ENCODE measurements around the gene CERK.

Gene CERK

DNA sequence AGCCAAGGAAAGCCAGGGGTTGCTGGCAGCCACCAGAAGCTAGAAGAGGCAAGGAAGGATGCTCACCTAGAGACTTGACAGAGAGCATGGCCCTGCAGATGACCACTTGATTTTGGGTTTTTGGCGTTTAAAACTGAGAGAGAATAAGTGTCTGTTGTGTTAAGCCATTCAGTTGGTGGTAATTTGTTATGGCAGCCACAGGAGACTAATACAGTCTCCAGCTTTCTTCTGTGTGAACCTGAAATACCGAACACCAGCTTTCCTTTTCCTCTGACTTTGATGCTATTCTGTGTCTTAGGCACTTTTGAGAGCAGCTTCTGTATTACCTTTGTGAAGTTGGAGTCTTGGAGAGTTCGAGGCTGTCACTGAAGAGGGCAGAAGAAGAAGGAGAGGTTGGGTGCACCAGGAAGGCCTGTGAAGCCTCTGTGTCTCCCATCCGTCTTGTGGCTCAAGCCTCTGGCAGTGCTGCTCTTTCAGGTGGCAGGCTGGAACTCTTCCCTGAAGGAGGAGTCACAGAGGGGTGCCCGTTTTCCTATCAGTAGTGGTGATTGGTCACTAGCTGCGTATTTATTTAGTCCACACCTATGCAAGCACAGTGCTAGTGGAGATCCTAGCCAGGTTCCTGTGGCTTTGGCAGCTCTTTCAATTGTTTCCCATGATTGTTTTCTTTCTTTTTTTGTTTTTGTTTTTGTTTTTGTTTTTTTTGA, 26.9 kb upstream of the CERK start:
- DNase-seq = no peak

DNA sequence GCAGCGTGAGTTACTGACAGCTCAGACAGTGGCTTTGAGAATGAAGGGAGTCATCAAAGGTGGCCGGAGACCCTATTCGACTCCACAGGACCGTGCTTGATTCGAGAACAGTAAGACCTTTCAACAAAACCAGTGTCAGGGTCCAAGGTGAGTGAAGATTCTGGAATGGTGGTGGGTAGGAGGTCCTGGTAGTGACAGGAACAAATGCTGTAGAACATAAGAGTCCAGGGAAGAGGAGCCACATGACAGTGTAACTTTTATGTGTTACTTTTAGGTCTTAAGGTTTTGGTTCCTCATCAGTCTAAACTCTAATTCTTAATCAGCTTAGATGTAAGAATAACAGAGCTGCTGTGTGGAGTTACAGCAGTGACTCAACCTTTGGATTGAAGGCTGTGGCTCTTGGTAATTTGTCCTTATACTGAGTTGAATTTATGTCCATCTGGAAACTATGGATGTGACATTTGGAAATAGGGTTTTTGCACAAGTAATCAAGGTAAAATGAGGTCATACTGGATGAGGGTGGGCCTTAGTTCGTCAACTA, 26.2 kb upstream of the CERK start:
- DNase-seq = no peak

DNA sequence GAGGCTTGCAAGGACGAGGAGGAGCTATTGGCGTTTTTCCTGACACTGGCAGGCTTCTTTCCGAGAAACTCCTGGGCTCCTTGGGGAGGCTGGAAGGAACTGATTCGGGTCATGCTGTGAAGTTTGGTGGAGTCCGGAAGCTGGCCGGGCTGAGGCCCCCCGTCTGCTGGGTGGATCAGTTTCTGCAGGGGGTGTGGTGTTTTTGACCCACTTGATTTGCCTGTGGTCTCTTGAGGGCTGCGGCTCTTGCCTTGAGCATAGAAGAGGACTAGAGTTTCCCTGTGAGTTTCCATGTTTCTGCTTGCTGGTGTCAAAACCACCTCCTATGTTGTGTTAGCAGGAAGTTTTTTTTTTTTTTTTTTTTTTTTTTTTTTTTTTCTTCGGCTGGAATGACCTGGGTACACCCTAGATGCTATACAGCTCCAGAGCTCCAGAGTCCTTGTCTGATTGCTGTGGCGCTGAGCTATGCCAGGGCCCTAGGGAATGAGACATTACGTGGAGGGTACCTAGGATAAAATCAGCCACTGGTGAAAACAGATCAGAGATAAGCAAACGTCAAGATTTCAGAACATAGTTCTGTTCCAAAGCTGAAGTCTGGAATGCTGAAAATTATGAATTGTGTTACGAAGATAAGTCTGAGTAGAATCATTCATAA, 25.1 kb upstream of the CERK start:
- DNase-seq = peak in 3 of 6 experiments; percentile 27 to 58 (median 37)

DNA sequence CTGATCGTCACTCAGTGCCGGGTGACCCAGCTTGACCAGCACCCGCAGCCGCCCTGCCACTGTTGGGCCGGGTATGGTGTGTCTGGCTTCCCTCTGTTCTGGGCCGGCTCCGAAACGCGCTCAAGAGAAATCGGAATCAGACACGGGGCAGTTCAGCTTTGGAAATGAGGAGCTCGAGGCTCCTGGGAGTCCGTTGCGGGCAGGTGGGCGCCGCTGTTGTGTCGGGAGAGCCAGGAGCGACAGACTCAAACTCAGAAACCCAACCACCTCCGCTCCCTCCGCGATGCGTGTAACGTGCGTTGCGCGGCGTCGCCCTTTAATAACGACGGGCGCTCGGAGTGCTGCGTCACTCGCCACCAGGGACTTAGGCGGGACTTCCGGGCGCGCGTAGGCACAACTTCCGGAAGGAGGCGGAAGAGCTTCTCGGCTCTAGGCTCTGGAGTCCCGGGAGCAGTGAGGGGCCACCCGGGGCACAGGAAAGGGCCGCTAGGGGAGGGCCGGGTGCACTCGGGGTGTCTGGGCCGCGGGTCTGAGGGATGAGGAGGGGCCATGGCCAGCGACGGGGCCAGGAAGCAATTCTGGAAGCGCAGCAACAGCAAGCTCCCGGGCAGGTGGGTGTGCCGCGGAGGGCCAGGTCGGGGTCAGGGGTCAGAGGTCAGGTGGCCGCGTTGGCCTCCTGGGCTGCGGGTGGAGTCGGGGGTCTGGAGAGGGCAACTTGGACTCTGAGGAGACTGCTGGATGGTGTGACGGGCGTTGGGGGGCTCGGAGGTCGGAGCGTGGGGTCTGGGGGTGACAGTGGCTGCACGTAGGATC, 24.4 kb upstream of the CERK start, which contains the start of gene TBC1D22A:
TSS of gene TBC1D22A (plus strand) at position 413 of the 813 bp plus-strand sequence. CDS start at position 550, 137 bp downstream.
- DNase-seq = peak; percentile 88 to 95 (median 91)

DNA sequence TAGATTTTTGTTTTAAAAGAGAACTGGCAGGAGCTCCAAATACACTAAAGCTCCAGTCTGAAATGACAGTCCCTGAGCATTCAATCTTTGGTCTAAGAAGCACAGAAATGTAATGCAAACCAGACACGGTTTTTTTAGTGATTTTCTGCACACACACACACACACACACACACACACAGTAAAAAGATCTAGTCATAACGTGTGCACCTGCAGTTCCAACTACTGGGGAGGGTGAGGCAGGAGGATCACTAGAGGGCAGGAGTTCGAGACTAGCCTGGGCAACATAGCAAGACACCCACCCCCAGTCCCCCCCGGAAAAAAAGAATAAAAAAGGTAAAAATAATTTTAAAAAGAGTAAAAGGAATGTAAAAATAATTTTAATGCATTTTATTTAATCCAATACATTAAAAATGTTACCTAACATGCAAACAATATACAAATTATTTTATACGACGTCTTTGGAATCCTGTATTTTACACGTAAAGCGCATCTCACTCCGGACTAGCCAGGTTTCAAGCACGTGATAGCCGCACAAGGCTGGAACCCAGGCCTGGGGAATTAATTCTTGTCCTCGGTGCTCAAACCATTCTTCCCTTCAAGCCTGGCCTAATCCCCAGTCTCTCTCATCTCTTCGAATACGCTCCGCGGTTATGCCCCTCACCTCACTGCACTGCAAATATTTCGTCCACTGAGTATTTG, 23.6 kb upstream of the CERK start:
- DNase-seq = no peak

DNA sequence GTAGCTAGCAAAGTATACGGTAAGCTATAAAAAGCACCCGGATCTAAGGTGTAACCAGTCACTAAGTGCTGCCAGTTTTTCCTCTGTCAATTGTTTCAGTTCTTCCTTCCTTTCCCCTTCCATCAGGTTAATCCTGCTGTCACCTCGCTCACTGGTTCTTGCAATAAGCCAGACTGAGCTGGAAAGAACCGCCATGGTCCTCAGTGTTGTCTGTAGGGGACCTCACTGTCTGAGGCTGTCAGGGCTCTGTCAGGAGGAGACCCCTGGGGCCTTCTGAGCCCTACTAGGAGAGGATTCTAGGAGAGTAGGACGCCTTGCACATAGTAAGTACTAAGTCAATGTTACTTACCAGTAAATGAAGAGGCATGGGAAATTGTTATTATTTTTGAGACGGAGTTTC, 23.0 kb upstream of the CERK start:
- no peak for DNase-seq

DNA sequence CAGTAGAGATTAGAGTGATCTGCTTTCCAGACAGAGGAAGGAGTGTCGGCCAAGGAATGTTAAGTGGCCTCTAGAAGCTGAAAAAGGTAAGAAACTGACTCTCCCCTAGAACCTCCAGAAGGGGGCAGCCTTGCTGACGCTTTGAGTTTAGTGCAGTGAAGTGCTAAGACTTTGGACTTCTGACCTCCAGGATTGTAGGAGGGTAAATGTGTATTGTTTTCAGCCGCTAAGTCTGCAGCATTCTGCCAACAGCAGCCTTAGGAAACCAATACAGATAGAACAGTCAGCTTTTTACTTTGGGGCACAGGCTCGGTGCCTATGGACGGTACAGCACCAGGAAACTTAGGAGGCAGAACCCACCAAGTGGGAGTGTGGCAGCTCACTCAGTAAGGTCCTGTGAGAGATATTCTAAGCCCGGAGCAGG, 20.8 kb upstream of the CERK start:
- peak in 4 of 6 experiments; percentile 13 to 35 (median 24) for DNase-seq

DNA sequence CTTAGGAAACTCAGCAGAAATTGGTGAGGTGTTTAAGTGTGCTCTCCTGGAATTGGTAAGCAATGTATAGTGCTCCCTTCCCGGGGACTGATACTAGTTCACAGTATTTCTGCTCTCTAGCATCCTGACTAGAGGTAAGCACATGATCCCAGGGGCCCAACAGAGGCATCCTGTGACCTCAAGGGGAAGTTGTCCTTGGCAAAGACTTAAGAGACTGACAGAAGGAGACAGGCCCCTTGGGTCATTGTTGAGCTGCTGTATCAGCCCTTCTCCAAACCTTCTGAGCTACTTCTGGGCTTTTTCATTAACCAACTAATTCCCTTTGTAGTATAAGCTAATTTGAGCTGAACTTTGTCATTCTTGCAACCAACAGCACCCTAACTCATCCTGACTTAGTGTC, 20.1 kb upstream of the CERK start:
- no peak for DNase-seq

DNA sequence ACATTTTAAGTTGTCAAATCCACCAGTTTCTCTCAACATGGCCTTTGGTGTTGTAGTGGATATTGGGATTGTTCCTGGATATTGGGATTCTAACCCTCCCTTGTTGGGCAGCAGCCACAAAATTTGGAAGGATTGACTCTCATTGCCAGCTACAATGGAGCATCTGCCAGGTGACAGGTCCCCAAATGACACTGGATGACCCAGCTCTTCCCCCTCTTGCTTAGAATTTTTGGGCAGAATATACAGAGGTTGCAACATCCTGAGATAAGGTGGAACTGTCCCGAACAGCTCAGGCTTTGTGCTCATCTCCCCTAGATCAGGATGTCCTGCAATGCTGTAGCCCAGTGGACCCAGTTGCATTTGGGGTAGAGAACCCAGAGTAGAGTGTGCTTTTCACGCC, 19.1 kb upstream of the CERK start:
- no peak for DNase-seq

DNA sequence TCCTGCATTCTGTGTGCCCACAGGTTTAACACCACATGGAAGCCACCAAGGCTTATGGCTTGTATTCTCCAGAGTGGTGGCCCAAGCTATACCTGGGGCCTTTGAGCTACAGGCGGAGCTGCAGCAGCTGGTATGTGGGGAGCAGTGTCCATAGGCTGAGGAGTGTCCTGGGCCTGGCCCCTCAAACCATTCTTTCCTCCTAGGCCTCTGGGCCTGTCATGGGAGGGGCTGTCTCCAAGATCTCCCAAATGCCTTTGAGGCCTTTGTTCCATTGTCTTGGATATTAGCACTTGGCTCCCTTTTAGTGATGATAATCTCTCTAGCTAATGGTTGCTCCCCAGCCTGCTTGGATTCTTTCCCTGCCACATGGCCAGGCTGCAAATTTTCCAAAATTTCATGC, 18.0 kb upstream of the CERK start:
- no peak for DNase-seq

DNA sequence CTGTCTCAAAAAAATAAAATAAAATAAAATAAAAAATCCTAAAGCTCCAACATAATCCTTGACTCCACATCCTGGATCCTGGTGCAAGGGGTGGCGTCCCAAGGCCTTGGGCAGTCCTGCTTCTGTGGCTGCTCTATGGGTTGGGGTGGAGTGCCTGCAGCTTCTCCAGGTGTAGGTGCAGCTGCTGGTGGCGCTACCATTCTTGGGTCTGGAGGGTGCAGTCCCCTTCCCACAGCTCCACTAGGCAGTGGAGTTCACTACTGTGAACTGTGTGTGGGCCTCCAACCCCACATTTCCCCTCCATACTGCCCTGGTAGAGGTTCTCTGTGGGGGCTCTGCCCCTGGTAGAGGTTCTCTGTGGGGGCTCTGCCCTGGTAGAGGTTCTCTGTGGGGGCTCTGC, 17.5 kb upstream of the CERK start:
- no peak for DNase-seq

DNA sequence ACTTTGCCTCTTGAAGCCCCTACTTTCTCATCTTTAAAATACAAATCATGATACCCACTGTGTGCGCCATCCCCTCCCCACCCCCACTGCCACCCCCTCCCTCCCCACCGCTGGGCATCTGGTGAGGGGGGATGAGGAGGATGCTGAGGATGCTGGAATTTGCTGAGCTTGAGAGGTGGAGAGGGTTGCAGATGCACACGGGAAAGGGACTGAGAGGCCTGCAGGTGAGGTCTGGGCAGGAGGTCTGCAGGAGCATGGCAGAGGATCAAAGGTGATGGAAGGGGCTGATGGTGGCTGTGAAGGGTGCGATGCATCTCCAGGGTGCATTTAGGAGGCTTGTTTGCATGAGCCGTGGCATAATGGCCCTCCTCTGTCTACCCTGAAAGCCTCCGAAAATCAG, 16.8 kb upstream of the CERK start:
- DNase-seq = no peak

DNA sequence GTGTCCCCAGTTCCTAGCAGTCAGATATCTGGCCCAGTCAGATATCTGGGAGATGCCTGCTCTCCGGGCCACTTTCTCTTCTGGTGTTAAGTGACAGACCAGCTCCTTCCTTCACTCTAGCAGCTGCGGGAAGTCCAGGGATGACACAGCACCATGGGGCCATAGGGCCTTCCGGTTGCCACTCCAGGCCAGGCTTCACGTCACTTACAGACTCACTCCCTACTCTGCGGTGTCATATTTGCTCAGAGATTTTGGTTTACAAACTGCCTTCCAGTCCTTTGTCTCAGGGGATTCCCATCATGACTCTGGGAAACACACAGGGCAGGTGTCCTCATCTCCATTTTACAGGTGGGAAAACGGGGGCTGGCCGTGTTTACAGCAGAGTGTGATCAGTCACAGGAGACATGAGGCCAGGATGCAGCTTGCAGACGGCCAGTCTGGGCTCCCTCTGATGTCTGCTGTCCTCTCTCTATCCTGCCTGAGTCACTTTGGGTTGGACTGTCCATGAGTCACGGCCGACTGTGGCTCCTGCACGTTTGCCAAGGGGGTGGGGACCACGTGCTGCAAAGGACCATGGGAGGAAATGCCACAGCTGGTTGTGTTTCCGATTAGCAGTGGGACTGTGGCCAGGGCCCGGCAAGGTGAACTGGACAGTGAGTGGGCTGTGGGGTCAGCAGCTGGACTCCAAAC, 16.2 kb upstream of the CERK start:
- no peak for DNase-seq

DNA sequence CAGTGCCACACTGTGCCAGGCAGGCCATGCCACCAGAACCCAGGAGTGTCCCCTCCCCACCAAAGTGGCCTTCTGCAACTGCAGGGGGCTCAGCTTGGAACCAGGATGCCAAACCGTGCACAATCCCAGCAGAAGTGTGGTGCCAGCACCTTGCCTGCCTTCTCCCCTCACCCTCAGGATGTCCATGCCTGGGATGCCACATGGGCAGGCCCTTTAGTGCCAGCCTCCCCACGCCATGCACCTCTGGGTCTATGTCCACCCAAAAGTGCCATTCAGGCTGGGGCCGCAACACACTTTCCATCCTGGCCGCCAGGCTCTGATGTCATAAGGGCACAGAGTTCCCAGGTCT, 15.7 kb upstream of the CERK start:
- DNase-seq = no peak

DNA sequence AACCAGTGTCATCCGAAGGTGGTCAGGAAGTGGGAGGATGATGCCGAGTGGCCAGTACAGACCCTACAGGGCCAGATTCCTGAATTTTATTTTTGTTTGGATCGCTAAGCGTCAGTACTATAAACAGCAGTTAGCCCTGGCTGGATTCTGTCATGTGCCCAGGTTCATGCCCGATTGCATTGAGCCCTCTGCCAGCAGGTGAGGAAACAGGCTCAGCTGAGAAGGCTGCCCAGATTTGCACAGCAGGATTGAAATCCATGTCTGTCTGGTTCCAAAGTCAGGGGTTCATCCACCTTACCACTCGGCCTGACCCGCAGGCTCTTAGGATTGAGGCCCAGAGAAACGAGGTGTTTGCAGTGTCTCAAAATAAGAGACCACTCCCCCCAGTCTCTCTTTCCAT, 15.3 kb upstream of the CERK start:
- no peak for DNase-seq

DNA sequence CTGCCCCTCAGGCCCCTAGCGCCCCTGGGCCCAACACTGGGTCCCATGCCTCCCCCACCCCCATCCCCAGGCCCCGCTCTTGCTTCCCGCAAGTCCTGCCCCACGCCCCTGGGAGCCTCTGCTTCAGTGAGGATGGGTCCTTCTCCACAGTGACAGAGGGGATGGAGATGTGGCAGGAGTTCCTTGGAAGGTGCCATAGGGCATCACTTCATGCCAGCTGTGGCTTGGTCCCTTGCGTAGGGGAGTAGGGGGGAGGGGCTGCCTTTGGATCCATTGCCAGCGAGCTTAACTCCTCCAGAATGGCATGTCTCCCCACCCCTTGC, 14.9 kb upstream of the CERK start:
- DNase-seq = no peak

DNA sequence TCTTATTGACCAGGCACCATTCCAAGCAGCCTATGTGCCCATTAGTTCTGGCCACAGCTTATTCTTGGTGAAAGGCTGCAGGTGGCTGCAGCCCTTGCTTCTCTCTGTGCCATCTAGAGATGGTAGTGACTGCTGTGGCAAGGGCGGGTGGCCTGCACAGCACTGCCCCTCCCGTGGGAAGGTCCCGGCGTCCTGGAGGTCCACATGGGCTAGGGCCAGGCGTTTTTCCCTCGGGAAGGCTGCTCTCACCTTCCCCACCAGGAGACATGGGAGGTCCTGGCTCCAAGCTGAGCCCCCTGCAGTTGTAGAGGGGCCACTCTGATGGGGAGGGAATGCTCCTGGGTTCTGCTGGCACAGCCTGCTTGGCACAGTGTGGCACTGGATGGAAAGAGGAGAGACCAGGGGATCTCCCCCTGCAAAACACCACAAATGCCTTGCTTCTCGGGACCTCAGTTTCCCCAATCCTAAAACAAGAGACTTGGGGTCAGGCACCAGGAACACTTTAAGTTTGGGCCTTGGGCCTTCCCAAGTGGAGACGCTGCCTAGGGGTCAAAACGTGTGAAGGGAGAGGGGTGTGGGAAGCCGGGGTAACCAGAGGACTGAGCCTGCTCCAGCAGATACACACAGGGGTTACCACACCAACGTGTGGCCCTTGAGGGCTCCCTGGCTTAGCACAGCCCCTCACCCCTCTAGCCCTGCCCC, 14.4 kb upstream of the CERK start:
- DNase-seq = no peak

DNA sequence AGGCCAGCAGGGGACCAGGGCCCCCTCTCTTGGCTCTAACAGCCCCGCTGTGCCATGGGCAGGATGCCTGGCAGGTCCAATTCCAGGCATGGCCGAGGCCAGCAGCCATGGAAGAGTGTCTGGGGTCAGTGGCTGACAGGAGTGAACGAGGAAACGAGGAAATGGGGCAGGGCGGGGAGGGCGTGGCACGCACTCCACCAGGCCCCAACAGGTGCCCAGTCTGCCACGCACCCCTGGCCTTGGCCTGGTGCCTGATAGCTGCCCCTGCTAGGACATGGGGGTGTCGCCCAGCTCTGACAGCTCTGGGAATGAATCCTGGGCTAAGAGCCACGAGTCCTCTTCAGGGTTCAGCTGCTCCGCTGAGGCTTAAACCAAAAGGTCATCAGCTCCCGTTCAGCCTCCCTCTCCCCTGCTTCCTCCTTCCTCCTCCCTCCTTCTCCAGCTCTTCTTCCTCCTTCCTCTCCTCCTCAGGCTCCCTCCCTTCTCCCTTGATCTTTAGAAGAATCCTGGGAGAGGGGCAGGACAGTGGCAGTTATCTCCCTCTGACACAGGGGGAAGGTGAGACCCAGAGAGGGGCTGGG, 12.9 kb upstream of the CERK start:
- DNase-seq = no peak

DNA sequence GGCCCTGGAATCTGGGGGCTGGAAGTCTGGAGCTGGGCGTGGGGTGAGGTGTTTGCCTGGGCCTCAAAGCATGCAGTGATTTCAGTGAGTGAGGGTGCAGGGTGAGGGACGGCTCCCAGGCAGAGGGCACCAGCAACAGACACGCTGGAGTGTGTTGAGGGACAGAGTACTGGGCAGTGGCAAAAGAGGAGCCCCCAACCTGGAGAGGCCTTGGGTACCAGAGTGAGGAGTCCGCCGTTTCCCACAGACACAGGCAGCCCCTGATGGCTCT, 12.4 kb upstream of the CERK start:
- DNase-seq = no peak

DNA sequence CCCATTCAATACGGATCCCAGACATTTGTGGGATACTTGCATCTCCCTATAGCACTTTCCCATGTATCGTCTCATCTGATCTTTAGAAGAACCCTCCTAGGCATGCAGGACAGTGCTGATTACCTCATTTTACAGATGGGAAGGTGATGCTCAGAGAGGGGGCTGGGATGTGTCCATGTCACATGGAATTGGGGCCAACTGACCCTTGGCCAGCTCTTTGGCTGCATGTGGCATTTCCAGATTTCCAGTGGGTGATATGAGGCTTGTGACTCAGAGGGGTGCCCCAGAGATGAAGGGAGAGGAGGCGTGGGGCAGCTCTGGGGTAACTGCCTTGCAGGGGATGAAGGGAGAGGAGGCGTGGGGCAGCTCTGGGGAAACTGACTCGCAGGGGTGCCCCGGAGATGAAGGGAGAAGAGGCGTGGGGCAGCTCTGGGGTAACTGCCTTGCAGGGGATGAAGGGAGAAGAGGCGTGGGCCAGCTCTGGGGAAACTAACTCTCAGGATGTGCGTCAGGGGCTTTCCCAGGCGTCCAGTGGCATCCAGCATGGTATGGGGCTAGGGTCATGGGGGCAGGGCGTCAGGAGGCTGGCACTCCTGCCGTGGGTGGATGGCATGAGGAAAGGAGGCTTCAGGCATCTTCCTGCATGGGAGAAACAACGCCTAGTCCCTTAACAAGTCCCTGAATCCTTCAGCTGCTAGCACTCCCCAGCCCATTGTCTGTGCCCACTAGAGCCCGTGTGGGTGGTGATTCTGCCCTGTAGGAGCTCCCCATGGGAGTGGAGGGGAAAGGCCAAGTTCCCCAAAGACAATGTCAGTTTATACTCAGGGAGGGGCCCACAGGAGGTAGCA, 11.9 kb upstream of the CERK start:
- no peak for DNase-seq

All from stimulated activated naive CD4-positive, alpha-beta T cell (primary cell).